LNCaP clone FGC (cell line): ENCODE results near the gene PIEZO2.
A peak's percentile ranks its signal among the peaks of the same experiment; 100 is the strongest.

Experiments used
- DNase-seq: peaks from one replicate; pipeline ENCODE4 v3.0.0-alpha.2; 2011; ENCODE audit warnings: low read depth
- H3K4me3 ChIP-seq: 2 replicates; pipeline ENCODE4 v1.5.1; 2011; ENCODE audit warnings: mild to moderate bottlenecking, low read depth, low read length, control low read depth
- TF ChIP-seq, protein P1 (sequence below): IDR thresholded peaks from 2 replicates; pipeline ENCODE4 v1.5.1; 2012; ENCODE audit warnings: mild to moderate bottlenecking; ENCODE audit not compliant: control insufficient read depth, insufficient read depth; ENCODE audit errors: extremely low read depth

PIEZO2 gene

DNA sequence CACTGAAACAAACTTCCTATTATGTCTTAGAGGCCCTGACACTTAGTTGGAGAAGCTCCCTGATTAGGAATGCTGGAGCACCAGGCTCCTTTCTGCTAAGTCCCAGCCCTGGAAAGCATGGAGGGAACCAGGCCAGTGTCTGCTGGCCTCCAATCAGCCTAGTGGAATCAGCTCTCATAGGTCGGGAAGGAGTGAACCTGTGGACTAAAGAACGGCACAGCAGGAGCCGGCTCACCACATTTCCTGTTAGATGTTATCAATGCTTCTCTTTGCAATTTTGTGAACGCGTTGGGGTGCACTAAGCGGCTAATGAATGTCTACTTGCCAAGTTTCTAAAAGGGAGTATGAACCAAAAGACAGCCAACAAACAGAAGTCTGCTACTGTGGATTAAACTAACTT, 326.9 kb downstream of the PIEZO2 start:
- DNase-seq, result no peak
- no peak overlapping the region for H3K4me3 ChIP-seq
- TF ChIP-seq, protein P1, sequence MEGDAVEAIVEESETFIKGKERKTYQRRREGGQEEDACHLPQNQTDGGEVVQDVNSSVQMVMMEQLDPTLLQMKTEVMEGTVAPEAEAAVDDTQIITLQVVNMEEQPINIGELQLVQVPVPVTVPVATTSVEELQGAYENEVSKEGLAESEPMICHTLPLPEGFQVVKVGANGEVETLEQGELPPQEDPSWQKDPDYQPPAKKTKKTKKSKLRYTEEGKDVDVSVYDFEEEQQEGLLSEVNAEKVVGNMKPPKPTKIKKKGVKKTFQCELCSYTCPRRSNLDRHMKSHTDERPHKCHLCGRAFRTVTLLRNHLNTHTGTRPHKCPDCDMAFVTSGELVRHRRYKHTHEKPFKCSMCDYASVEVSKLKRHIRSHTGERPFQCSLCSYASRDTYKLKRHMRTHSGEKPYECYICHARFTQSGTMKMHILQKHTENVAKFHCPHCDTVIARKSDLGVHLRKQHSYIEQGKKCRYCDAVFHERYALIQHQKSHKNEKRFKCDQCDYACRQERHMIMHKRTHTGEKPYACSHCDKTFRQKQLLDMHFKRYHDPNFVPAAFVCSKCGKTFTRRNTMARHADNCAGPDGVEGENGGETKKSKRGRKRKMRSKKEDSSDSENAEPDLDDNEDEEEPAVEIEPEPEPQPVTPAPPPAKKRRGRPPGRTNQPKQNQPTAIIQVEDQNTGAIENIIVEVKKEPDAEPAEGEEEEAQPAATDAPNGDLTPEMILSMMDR, result no peak

DNA sequence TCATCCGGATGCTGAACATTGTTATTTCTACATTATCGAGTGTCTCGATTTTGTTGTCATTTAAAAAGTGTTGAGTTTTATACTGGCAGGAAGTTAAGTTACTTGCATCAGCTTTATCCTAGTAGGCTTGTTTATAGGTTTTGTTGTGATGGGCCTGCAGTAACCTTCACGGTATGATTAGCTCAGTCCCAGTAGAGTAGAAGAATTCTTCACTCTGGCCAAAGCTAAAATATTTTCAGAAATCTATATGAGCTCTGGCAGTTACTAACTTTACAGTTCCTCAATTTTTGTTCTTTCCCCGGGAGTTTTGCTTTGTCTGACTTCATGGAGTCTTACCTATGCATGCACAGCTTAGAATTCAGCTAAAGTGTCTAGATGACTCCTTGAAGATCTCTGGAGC, 328.7 kb downstream of the PIEZO2 start:
- TF ChIP-seq, protein P1, result no peak
- no peak for DNase-seq
- H3K4me3 ChIP-seq, result no peak overlapping the region

DNA sequence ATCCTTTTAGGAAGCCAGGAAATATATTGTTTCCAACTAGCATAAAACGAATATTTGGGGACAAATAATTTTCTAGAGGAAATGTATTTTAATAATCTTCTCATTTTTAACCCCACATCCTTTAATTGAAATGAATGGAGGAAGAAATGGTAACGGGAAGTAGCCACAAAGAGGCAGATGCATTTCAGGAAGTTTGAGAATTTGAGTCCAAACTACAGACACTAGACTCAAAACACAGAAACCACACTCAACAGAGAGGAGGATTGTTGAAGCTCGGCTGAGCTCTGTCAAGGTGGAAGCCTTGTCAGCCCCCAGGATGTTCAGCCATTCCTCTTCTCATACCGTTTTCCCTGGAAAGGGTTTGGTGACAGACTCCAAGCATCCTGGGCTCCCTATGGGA, 335.0 kb downstream of the PIEZO2 start:
- no peak for DNase-seq
- TF ChIP-seq, protein P1, result no peak
- H3K4me3 ChIP-seq, result no peak overlapping the region

DNA sequence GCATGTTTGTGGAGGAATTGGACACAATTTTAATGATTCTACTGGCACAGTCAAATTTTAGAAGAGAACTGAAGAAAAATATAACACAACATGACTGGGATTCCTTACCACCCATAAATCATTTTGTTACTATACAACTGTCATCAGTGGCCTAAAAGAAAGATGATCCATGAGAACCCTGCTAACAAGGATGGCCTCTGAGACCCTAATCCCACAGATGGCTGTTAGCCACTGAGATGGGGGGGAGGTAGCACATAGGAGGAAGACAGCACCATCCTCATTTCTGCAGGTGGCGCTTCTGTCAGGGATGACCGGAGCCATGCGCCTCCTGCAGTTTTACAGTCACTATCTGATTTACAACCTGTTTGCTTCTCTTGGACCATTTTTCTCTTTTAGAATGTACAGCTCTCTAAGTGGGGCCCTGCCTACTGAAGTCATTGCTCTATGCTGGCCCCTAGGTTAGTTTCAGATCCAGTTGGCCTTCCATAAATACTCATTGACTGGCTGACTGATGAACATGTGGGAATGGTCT, 343.7 kb downstream of the PIEZO2 start:
- TF ChIP-seq, protein P1, result peak; percentile 15; the same call in 1 of the 2 replicates
- no peak for DNase-seq

GRCh38 chr18:10804126-10804525, 345.2 kb downstream of the PIEZO2 start:
- H3K4me3 ChIP-seq, result no peak overlapping the region
- TF ChIP-seq, protein P1, result no peak
- no peak for DNase-seq

More for the DNA sequence above, 343.7 kb downstream of the PIEZO2 start:
- H3K4me3 ChIP-seq, result no peak overlapping the region

DNA sequence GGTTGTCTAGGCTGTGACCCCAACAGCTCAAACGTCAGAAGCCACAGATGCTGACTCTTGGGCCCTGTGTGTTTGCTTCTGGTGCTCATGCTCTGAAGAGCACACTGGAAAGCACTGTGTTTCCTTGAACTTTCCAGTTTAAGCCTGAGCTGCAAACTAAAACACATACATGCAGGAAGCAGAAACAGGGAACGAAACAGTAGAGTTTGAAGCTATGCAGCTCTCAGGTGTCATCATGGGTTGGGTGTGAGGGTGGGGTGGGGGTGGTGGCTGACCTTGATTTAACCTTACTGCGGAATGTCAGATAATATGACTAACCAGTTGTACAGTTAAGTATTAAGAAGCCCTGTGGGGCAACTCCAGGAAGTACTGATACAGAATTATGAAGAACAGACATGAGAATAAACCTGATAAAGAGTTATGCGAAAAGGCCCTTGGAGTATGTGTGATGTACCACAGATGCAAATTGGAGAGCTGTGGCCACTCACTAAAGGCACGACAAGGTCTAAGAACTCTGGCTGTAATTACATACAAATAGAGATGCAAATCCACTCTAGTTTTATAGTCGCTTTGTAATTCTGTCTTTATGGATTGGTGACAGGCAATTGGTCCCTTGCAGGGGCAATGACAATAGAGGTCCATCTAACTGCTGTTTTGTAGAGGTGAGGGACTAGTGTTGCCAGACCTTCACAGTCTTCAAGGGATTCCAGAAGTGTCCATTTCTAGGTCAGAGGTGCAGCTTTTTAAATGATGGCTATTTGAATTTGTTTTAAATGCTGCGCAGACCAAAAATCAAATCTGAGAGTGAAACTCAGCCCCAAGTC, 350.4 kb downstream of the PIEZO2 start:
- no peak for DNase-seq
- TF ChIP-seq, protein P1, result no peak
- H3K4me3 ChIP-seq, result no peak overlapping the region
